Esophagus muscularis mucosa (tissue), 4 donors: ENCODE measurements around the gene DIS3L. TPM values are rescaled to one million over a fixed set of nuclear protein-coding genes. Genes with fewer than 3 reads are reported as not detected.
A peak's percentile ranks its signal among the peaks of the same experiment; 100 is the strongest.
"Not testable (repeated sequence)": the region's sequence is repeated elsewhere in the genome, so short reads cannot be mapped to it uniquely, and the experiment has no call there.

Source experiments
- DNase-seq: peaks from one replicate; pipeline ENCODE4 v3.0.0-alpha.2; 2017; ENCODE audit errors: extremely low spot score
- H3K27ac ChIP-seq, 4 donors: fragments of 200-600 bp; sonication (generic); replicated peaks in 1 of 4; 1 replicate in 3 of 4; 2 replicates in 1 of 4; pipeline ENCODE4 v1.5.1; 2016 to 2019; ENCODE audit warnings: mild to moderate bottlenecking in 1 of 4
- H3K27me3 ChIP-seq, 4 donors: fragments of 200-600 bp; sonication (generic); one replicate each; pipeline versions ENCODE4 v1.5.1 to v1.6.0; 2016 to 2019
- H3K36me3 ChIP-seq, 4 donors: fragments of 200-600 bp; sonication (generic); one replicate each; pipeline ENCODE4 v1.5.1; 2016 to 2019
- H3K4me1 ChIP-seq, 4 donors: fragments of 200-600 bp; sonication (generic); one replicate each; pipeline ENCODE4 v1.5.1; 2016 to 2019
- H3K4me3 ChIP-seq, 4 donors: fragments of 200-600 bp; sonication (generic); 1 replicate in 2 of 4; 2 replicates in 2 of 4; pipeline ENCODE4 v1.5.1; 2016 to 2019; ENCODE audit warnings: mild to moderate bottlenecking in 4 of 4, moderate library complexity in 1 of 4
- H3K9me3 ChIP-seq, 4 donors: fragments of 200-600 bp; sonication (generic); 1 replicate in 3 of 4; 2 replicates in 1 of 4; pipeline ENCODE4 v1.5.1; 2016 to 2019
- EP300 ChIP-seq: sonication (generic); formaldehyde crosslinking; IDR thresholded peaks from one replicate; pipeline ENCODE4 v1.6.1; 2017; ENCODE audit warnings: antibody characterized with exemption
- POLR2A ChIP-seq: fragments of 450-650 bp; IDR thresholded peaks from one replicate; pipeline ENCODE4 v1.6.1; 2017; ENCODE audit warnings: antibody characterized with exemption, moderate library complexity, mild to moderate bottlenecking, low read depth
- POLR2AphosphoS5 ChIP-seq, 2 donors: sonication (generic); formaldehyde crosslinking; IDR thresholded peaks; one replicate each; pipeline ENCODE4 v1.6.1; 2017; ENCODE audit warnings: antibody characterized with exemption in 2 of 2
- WGBS: methylation state at CpG from one replicate; pipeline ENCODE4 v1.1.5; 2018; 5-methylcytosine and 5-hydroxymethylcytosine counted together
- intact Hi-C: fragments of 100-400 bp; cut with DNase I; formaldehyde crosslinking; loops from one replicate; pipeline ENCODE4 v1.15.1; 2023
- total RNA-seq, 4 donors: library from RNA; depleted of rRNA; stranded (reverse); fragments of >200 nt; gene quantifications; one replicate each; pipeline versions ENCODE4 v1.1.0 to v1.2.1, GENCODE V29; 2016
- TF ChIP-seq, protein P1 (sequence below), 3 experiments: fragments of 200-600 bp in 2 of 3; fragments of 450-650 bp in 1 of 3; sonication (generic) in 2 of 3; IDR thresholded peaks; one replicate each; pipeline ENCODE4 v1.5.1; 2017 to 2019; ENCODE audit warnings: antibody characterized with exemption in 3 of 3, mild to moderate bottlenecking in 2 of 3, moderate library complexity in 1 of 3

DIS3L gene
- total RNA-seq: 10 to 100 TPM; 33.3 to 47.9 (median 34.8) TPM

DNA sequence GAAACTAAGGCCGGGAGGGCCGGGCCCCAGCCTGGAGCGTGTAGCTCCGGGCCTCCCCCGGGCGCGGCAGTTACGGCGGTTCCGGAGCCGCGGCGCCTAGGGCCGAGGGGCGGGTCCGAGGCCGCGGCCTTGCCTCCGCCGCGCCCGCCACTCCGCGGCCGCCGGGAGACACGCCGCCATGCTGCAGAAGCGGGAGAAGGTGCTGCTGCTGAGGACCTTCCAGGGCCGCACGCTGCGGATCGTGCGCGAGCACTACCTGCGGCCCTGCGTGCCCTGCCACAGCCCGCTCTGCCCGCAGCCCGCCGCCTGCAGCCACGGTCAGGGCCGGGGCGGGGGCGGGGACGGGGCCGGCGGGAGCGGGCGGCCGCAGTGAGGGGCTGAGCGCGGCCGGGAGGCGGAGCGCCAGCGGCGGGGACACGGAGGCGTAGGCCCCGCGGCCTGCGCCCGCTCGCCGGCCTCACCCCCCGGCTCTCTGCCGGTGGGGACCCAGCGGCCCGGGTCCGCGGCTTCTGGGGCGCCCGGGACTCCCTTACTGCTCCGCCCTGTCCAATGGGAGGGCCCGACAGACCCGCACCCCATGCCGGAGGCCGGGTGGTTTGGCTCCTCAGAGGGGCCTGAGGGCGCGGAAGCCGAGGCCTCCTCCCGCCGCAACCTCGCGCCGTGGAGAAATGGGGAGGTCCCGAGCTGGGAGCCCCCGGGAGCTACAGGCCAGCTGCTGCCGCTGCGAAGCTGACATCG is at the start of gene DIS3L:
Gene DIS3L, plus strand, starts transcription at position 150 of the 738 bp plus-strand sequence. Its CDS starts 29 bp downstream, at position 179.
- intact Hi-C loops: no loop called here
- no peaks in the 10 kb centered on the region for H3K9me3 ChIP-seq
- peaks cover 0 to 7% (median 0%) of the 10 kb centered on the region in 4 donors for H3K36me3 ChIP-seq
- H3K27ac ChIP-seq: peak within 1 kb of the TSS; percentile 91 to 94 (median 92)
- peak within 1 kb of the TSS; percentile 65 to 83 (median 72) for H3K4me3 ChIP-seq
- TF ChIP-seq POLR2A: no peak
- peak in 1 of 2 donors; percentile 71 for TF ChIP-seq POLR2AphosphoS5 (IDR thresholded peaks at IDR 0.05)
- H3K4me1 ChIP-seq: peaks cover 23 to 59% (median 43%) of the 10 kb centered on the region in 4 donors
- DNase-seq: no peak
- no peaks in the 10 kb centered on the region for H3K27me3 ChIP-seq
- WGBS: 0% methylated on average over 11 of the region's 92 CpGs

DNA sequence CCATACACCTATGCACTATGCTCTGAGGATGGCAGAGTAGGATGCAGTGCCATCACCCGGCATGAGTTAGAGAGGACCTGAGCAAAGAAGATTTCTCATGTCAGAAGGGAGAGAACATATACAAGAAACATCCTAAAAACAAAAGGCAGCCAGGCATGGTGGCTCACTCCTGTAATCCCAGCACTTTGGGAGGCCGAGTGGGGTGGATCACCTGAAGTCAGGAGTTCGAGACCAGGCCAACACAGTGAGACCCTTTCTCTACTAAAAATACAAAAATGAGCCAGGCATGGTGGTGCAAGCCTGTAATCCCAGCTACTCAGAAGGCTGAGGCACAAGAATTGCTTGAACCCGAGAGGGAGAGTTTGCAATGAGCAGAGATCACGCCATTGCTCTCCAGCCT is 47.5 kb upstream of the DIS3L start:
- DNase-seq, H3K4me1 ChIP-seq, H3K9me3 ChIP-seq, H3K4me3 ChIP-seq, H3K27ac ChIP-seq, intact Hi-C loops, H3K36me3 ChIP-seq: not testable (repeated sequence)
- peaks cover 0 to 62% (median 0%) of the 10 kb centered on the region in 4 donors for H3K27me3 ChIP-seq
- WGBS: 79% methylated on average over 5 of the region's 5 CpGs

DNA sequence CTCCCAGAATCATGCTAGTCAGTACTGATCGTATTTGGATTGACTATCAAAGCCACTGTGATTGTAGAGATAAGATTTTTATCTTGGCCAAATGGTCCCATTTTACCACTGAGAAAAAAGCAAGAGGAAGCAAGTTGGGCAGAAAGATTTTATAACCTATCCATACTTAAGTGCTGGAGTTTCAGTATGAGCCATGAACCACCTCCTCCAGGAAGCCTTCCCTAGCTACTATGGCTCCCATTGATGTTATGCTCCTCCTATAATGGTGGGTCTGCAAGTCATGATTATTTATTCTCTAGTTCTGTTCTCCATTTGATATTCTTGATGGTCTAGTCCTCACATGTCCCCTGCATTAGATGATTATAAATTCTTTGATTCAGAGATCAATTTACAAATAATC is 46.4 kb upstream of the DIS3L start:
- Histone ChIP-seq H3K36me3 (no peaks in the 10 kb centered on the region), H3K27ac (no peak overlapping the region), H3K27me3 (peaks cover 0 to 65% (median 6%) of the 10 kb centered on the region in 4 donors), H3K4me3 (no peak overlapping the region), H3K4me1 (peaks cover 4 to 5% (median 4%) of the 10 kb centered on the region in 4 donors), H3K9me3 (no peaks in the 10 kb centered on the region)
- TF ChIP-seq, protein P1, sequence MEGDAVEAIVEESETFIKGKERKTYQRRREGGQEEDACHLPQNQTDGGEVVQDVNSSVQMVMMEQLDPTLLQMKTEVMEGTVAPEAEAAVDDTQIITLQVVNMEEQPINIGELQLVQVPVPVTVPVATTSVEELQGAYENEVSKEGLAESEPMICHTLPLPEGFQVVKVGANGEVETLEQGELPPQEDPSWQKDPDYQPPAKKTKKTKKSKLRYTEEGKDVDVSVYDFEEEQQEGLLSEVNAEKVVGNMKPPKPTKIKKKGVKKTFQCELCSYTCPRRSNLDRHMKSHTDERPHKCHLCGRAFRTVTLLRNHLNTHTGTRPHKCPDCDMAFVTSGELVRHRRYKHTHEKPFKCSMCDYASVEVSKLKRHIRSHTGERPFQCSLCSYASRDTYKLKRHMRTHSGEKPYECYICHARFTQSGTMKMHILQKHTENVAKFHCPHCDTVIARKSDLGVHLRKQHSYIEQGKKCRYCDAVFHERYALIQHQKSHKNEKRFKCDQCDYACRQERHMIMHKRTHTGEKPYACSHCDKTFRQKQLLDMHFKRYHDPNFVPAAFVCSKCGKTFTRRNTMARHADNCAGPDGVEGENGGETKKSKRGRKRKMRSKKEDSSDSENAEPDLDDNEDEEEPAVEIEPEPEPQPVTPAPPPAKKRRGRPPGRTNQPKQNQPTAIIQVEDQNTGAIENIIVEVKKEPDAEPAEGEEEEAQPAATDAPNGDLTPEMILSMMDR (IDR thresholded peaks at IDR 0.05): no peak
- TF ChIP-seq POLR2A: no peak
- TF ChIP-seq POLR2AphosphoS5 (IDR thresholded peaks at IDR 0.05): no peak
- TF ChIP-seq EP300: no peak
- intact Hi-C loops: no loop called here
- DNase-seq: no peak
- WGBS: 82% methylated on average over 1 of the region's 1 CpG

DNA sequence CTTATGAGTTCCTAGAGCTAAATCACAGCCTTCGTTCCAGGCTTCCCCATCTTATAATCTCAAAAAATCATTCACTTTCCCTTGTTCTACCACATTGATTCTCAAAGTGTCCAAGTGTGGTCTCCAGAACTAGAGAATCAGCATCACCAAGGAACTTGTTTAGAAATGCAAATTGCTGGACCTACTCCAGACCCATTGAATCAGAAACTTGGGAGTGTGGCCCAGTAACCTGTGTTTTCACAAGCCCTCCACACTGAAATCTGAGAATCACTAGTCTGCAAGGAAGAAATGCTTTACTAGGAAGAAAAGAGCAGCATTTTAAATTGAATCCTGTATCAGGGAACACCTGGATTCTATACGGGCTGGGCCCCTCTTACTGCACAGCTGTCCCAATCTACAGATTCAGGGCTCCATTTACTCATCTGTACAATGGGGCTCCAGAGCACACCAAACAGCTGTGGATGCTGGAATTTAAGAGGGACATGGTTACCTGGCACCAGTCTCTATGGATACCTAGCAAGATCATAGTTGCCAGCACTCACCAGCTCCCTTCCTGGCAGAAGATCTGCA is 43.7 kb upstream of the DIS3L start:
- H3K27ac ChIP-seq: no peak overlapping the region
- H3K36me3 ChIP-seq: no peaks in the 10 kb centered on the region
- no peak overlapping the region for H3K4me3 ChIP-seq
- peaks cover 27 to 32% (median 32%) of the 10 kb centered on the region in 4 donors for H3K4me1 ChIP-seq
- intact Hi-C loops: loop anchor here (5.0 kb wide), 1 partner anchor 38 kb away; no protein-coding TSS in a partner anchor
- WGBS: 87% methylated on average over 1 of the region's 2 CpGs
- peaks cover 0 to 75% (median 21%) of the 10 kb centered on the region in 4 donors for H3K27me3 ChIP-seq
- no peaks in the 10 kb centered on the region for H3K9me3 ChIP-seq
- TF ChIP-seq POLR2A (no peak), EP300 (no peak)
- no peak for DNase-seq

DNA sequence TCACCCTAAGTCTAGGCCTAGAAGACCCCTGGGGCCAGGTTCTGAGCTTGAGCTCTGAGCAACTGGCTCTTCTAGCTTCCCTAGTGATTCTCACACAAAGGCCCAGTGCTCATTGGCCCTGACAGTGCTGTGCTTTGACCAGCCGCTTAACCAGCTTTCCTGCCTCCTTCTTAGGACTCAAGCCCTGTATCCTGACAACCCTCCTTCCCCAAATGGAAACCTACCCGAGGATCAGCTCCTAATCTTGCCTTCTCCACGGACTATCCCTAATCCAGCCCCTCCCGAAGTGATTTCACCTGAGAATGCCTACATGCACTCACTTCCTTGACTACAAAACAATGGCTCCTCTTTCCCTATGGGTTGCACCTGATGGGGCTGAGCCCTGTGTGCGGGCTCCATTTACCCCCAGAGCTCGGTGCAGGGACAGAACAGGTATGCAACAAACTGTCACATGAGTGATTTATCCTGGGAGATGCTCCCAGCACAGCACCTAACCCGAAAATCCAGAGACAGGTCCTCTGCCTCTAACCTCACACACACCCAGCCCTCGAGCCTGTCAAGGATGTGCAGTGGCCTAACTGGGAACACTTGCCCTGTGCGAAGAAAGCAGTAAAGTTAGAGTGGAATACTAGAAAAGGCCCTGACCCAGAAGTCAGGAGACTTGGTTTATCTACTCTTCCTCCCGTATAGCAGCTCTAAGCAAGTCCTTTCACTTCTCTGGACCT is 42.1 kb upstream of the DIS3L start:
- DNase-seq: no peak
- Histone ChIP-seq H3K9me3 (no peaks in the 10 kb centered on the region), H3K27me3 (peaks cover 0 to 76% (median 34%) of the 10 kb centered on the region in 4 donors), H3K36me3 (no peaks in the 10 kb centered on the region), H3K27ac (no peak overlapping the region), H3K4me1 (peaks cover 27 to 35% (median 33%) of the 10 kb centered on the region in 4 donors), H3K4me3 (no peak overlapping the region)
- WGBS: 81% methylated on average over 10 of the region's 10 CpGs
- no peak for TF ChIP-seq EP300
- TF ChIP-seq POLR2A: no peak
- TF ChIP-seq, protein P1 (IDR thresholded peaks at IDR 0.05): no peak
- TF ChIP-seq POLR2AphosphoS5 (IDR thresholded peaks at IDR 0.05): no peak
- intact Hi-C loops: loop anchor here (5.0 kb wide), 1 partner anchor 36 kb away; no protein-coding TSS in a partner anchor
